Measurements from ENCODE around the gene BSCL2. TPM values are rescaled to one million over a fixed set of nuclear protein-coding genes. Genes with fewer than 3 reads are reported as not detected.

BSCL2 gene
- total RNA-seq, 2 donors from 2014 or later = 36.5 to 65.5 TPM

GRCh38 chr11:62644220-62644619 lies 63.0 kb downstream of the BSCL2 start:
- TF ChIP-seq CTCF (IDR thresholded peaks at IDR 0.05) = no peak
- H3K27ac ChIP-seq = no peak overlapping the region
- H3K36me3 ChIP-seq = no peaks in the 10 kb centered on the region
- no peaks in the 10 kb centered on the region for H3K27me3 ChIP-seq
- H3K4me3 ChIP-seq = no peak overlapping the region
- no peaks in the 10 kb centered on the region for H3K9me3 ChIP-seq
- peaks cover 12% of the 10 kb centered on the region for H3K4me1 ChIP-seq
- DNase-seq = no peak
- intact Hi-C loops (cut with DNase I) = no loop called here
- no peak overlapping the region for H3K9ac ChIP-seq (ENCODE audit: low read depth in 2 of 2, low read length in 2 of 2)

Other genes starting within 250 kb of the BSCL2 start
- 100 to 1,000 TPM; 458 to 631 TPM for gene AHNAK, start 160.6 kb downstream of the BSCL2 start, total RNA-seq
- gene EEF1G, start 133.5 kb downstream of the BSCL2 start, total RNA-seq = 1,000 to 10,000 TPM; 1,328 to 1,358 TPM
- 10 to 100 TPM; 11.1 to 26.2 TPM for gene TUT1, start 115.9 kb downstream of the BSCL2 start, total RNA-seq
- gene MTA2, start 105.6 kb downstream of the BSCL2 start, total RNA-seq = 100 to 1,000 TPM in 1 of 2 donors, 10 to 100 TPM in 1; 91.0 to 133 TPM
- 10 to 100 TPM; 37.5 to 58.7 TPM for gene EML3, start 94.6 kb downstream of the BSCL2 start, total RNA-seq
- gene ROM1, start 94.2 kb downstream of the BSCL2 start, total RNA-seq = 1 to 10 TPM; 3.2 to 3.6 TPM
- gene B3GAT3, start 85.4 kb downstream of the BSCL2 start, total RNA-seq = 10 to 100 TPM; 21.8 to 37.7 TPM
- gene GANAB, start 60.8 kb downstream of the BSCL2 start, total RNA-seq = 100 to 1,000 TPM; 252 to 303 TPM
- gene INTS5, start 54.1 kb downstream of the BSCL2 start, total RNA-seq = 10 to 100 TPM; 19.1 to 27.7 TPM
- gene C11orf98, start 42.2 kb downstream of the BSCL2 start, total RNA-seq = 100 to 1,000 TPM in 1 of 2 donors, 10 to 100 TPM in 1; 57.9 to 105 TPM
- 10 to 100 TPM in 1 of 2 donors, 1 to 10 TPM in 1; 9.4 to 27.0 TPM for gene CSKMT, start 42.1 kb downstream of the BSCL2 start, total RNA-seq
- 10 to 100 TPM; 13.9 to 23.2 TPM for gene UQCC3, start 35.8 kb downstream of the BSCL2 start, total RNA-seq
- gene LBHD1, start 35.2 kb downstream of the BSCL2 start, total RNA-seq = 10 to 100 TPM in 1 of 2 donors, 1 to 10 TPM in 1; 7.1 to 12.3 TPM
- 10 to 100 TPM; 74.8 to 87.8 TPM for gene UBXN1, start 28.4 kb downstream of the BSCL2 start, total RNA-seq
- 1 to 10 TPM in 1 of 2 donors, under 1 TPM in 1; 0.82 to 3.3 TPM for gene LRRN4CL, start 17.9 kb downstream of the BSCL2 start, total RNA-seq
- gene GNG3, start 252 bp upstream of the BSCL2 start, total RNA-seq = under 1 TPM in 1 of 2 donors, not detected in 1; 0.56 TPM
- gene HNRNPUL2, start 20.0 kb upstream of the BSCL2 start, total RNA-seq = 10 to 100 TPM; 50.5 to 59.3 TPM
- gene TTC9C, start 21.1 kb upstream of the BSCL2 start, total RNA-seq = 10 to 100 TPM; 34.2 to 39.8 TPM
- gene ZBTB3, start 46.7 kb upstream of the BSCL2 start, total RNA-seq = 10 to 100 TPM; 10.8 to 18.7 TPM
- 10 to 100 TPM; 40.3 to 54.5 TPM for gene POLR2G, start 54.2 kb upstream of the BSCL2 start, total RNA-seq
- gene TAF6L, start 64.0 kb upstream of the BSCL2 start, total RNA-seq = 10 to 100 TPM; 15.3 to 26.6 TPM
- 10 to 100 TPM; 46.7 to 54.5 TPM for gene TMEM179B, start 80.0 kb upstream of the BSCL2 start, total RNA-seq
- gene TMEM223, start 84.6 kb upstream of the BSCL2 start, total RNA-seq = 10 to 100 TPM; 15.8 to 26.0 TPM
- gene NXF1, start 98.0 kb upstream of the BSCL2 start, total RNA-seq = 10 to 100 TPM; 39.2 to 50.9 TPM
- gene STX5, start 124.6 kb upstream of the BSCL2 start, total RNA-seq = 10 to 100 TPM; 38.0 to 43.3 TPM
- not detected for gene TEX54, start 125.4 kb upstream of the BSCL2 start, total RNA-seq
- 10 to 100 TPM; 27.4 to 43.3 TPM for gene WDR74, start 132.2 kb upstream of the BSCL2 start, total RNA-seq
- 100 to 1,000 TPM in 1 of 2 donors, 10 to 100 TPM in 1; 70.4 to 116 TPM for gene SLC3A2, start 173.5 kb upstream of the BSCL2 start, total RNA-seq
- 1 to 10 TPM; 1.2 to 1.8 TPM for gene CHRM1, start 213.9 kb upstream of the BSCL2 start, total RNA-seq

Data from colonic mucosa (tissue), 4 donors.